A673 (cell line): Measurements from ENCODE around the gene CAMK2A. TPM values are rescaled to one million over a fixed set of nuclear protein-coding genes. Genes with fewer than 3 reads are reported as not detected.

Experiments used
- BruUV-seq: library from RNA; stranded (reverse); fragments of 400-500 nt; replicated peaks from 2 replicates; lab custom pipeline; 2021; lab: Mats Ljungman, UMichigan
- CTCF ChIA-PET: fragments of 300-600 bp; sonication (Branson Sonifier 250); formaldehyde crosslinking; loops from one replicate; lab custom pipeline; 2022; ENCODE audit warnings: antibody characterized with exemption; lab: Charles Lee
- POLR2A ChIA-PET: fragments of 300-600 bp; sonication (Branson Sonifier 250); formaldehyde crosslinking; loops from one replicate; lab custom pipeline; 2022; ENCODE audit warnings: antibody characterized with exemption; ENCODE audit not compliant: low non-redundant PET; lab: Charles Lee
- DNase-seq: peaks from one replicate; pipeline ENCODE4 v3.0.0-alpha.2; 2015; ENCODE audit warnings: low spot score
- H3K27ac ChIP-seq: fragments of 200-600 bp; sonication (generic); 2 replicates; pipeline ENCODE4 v1.5.1; 2016; ENCODE audit warnings: mixed run types, low read depth, mild to moderate bottlenecking, mixed read lengths, antibody characterized with exemption, low read length; ENCODE audit not compliant: poor library complexity, severe bottlenecking
- H3K27me3 ChIP-seq: fragments of 200-600 bp; sonication (generic); replicated peaks from 2 replicates; pipeline ENCODE4 v1.6.1; 2017; ENCODE audit warnings: mixed run types, low read depth, mild to moderate bottlenecking, mixed read lengths, antibody characterized with exemption, low read length; ENCODE audit not compliant: insufficient read depth, poor library complexity
- H3K36me3 ChIP-seq: fragments of 200-600 bp; sonication (generic); 2 replicates; pipeline ENCODE4 v1.6.1; 2016; ENCODE audit warnings: mixed run types, mild to moderate bottlenecking, mixed read lengths, antibody characterized with exemption, low read length; ENCODE audit not compliant: insufficient read depth, poor library complexity, severe bottlenecking
- H3K4me1 ChIP-seq: fragments of 200-600 bp; sonication (generic); 2 replicates; pipeline ENCODE4 v1.6.1; 2017; ENCODE audit warnings: mixed run types, mild to moderate bottlenecking, mixed read lengths, antibody characterized with exemption, low read length; ENCODE audit not compliant: insufficient read depth, poor library complexity, severe bottlenecking
- H3K4me3 ChIP-seq: fragments of 200-600 bp; sonication (generic); 2 replicates; pipeline ENCODE4 v1.5.1; 2016; ENCODE audit warnings: low read depth, mixed run types, mild to moderate bottlenecking, mixed read lengths, low read length; ENCODE audit not compliant: poor library complexity, severe bottlenecking
- H3K9me3 ChIP-seq: fragments of 200-600 bp; sonication (generic); 2 replicates; pipeline ENCODE4 v1.6.1; 2016; ENCODE audit warnings: mixed run types, low read depth, mild to moderate bottlenecking, mixed read lengths, antibody characterized with exemption, low read length; ENCODE audit not compliant: poor library complexity, severe bottlenecking
- EZH2 ChIP-seq: fragments of 200-600 bp; sonication (generic); IDR thresholded peaks from 2 replicates; pipeline ENCODE4 v1.6.1; 2017; ENCODE audit warnings: borderline replicate concordance, low read depth, mild to moderate bottlenecking, mixed read lengths, antibody characterized with exemption, low read length; ENCODE audit not compliant: poor library complexity, severe bottlenecking
- intact Hi-C: fragments of 100-400 bp; cut with micrococcal nuclease; formaldehyde crosslinking; loops from one replicate; pipeline ENCODE4 v1.10.0; 2022; ENCODE audit not compliant: unreplicated experiment
- total RNA-seq: library from RNA; stranded (reverse); gene quantifications from 2 replicates; pipeline ENCODE4 v1.2.3, GENCODE V29; 2021
- TF ChIP-seq, protein P1 (sequence below): fragments of 300-800, 200-600 bp; sonication (generic); conservative IDR thresholded peaks from 2 replicates; pipeline ENCODE4 v1.5.1; 2017; ENCODE audit warnings: low read depth, mild to moderate bottlenecking, antibody characterized with exemption, low read length, moderate library complexity, mixed read lengths

Gene CAMK2A
- total RNA-seq, 1 experiment from 2014 or later = not detected

GRCh38 chr5:150312518-150312917 is 22.9 kb upstream of the CAMK2A start:
- ChIA-PET POLR2A (no interaction called here), CTCF (no interaction called here)

DNA sequence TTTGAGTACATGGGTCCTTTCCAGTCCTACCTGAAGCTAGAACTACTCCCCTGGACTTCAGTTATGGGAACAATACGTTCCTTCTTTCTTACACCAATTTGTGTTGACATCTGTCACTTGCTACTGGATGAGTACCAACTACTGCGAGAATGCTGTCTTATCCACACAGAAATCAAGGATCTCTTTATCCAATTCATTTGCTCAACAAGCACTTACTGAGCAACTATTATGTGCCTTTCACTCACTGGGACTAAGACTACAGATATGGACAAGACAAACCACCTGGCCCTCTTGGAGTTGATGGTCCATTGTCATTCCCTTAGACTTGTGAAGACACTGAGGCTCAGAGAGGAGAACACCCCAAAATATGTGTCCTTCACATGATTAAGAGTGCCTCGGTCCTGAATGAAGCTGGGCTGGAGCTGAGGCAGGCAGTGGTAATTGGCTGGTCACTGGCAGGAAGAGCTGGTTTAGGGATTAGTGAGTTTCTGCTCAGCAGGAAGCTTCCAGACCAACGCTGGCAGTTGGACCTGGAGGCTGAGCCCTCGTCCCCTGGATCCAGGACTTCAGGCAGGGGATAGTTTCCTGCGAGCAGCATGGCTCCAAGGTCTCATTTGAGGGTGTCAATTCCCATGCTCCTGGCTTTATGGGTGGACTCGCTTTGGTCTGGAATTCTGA is 21.6 kb upstream of the CAMK2A start:
- H3K4me1 ChIP-seq = no peaks in the 10 kb centered on the region
- TF ChIP-seq, protein P1, sequence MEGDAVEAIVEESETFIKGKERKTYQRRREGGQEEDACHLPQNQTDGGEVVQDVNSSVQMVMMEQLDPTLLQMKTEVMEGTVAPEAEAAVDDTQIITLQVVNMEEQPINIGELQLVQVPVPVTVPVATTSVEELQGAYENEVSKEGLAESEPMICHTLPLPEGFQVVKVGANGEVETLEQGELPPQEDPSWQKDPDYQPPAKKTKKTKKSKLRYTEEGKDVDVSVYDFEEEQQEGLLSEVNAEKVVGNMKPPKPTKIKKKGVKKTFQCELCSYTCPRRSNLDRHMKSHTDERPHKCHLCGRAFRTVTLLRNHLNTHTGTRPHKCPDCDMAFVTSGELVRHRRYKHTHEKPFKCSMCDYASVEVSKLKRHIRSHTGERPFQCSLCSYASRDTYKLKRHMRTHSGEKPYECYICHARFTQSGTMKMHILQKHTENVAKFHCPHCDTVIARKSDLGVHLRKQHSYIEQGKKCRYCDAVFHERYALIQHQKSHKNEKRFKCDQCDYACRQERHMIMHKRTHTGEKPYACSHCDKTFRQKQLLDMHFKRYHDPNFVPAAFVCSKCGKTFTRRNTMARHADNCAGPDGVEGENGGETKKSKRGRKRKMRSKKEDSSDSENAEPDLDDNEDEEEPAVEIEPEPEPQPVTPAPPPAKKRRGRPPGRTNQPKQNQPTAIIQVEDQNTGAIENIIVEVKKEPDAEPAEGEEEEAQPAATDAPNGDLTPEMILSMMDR = no peak
- TF ChIP-seq EZH2 = no peak
- BruUV-seq = no TSS peak
- no peak overlapping the region for H3K4me3 ChIP-seq
- DNase-seq = no peak
- ChIA-PET CTCF (no interaction called here), POLR2A (no interaction called here)
- H3K27ac ChIP-seq = no peak overlapping the region
- no peaks in the 10 kb centered on the region for H3K27me3 ChIP-seq
- no peaks in the 10 kb centered on the region for H3K36me3 ChIP-seq
- no peaks in the 10 kb centered on the region for H3K9me3 ChIP-seq
- intact Hi-C loops = no loop called here

More at GRCh38 chr5:150312518-150312917, 22.9 kb upstream of the CAMK2A start:
- Histone ChIP-seq H3K27ac (no peak overlapping the region), H3K9me3 (no peaks in the 10 kb centered on the region), H3K36me3 (no peaks in the 10 kb centered on the region), H3K4me3 (no peak overlapping the region), H3K4me1 (no peaks in the 10 kb centered on the region), H3K27me3 (no peaks in the 10 kb centered on the region)
- intact Hi-C loops = no loop called here
- TF ChIP-seq EZH2 = no peak
- TF ChIP-seq, protein P1 = no peak
- BruUV-seq = no TSS peak
- no peak for DNase-seq

GRCh38 chr5:150310246-150310645 is 20.7 kb upstream of the CAMK2A start:
- CTCF ChIA-PET = no interaction called here
- no peak for TF ChIP-seq EZH2
- TF ChIP-seq, protein P1 = no peak
- POLR2A ChIA-PET = no interaction called here
- Histone ChIP-seq H3K9me3 (no peaks in the 10 kb centered on the region), H3K27ac (no peak overlapping the region), H3K36me3 (no peaks in the 10 kb centered on the region), H3K4me3 (no peak overlapping the region), H3K4me1 (peaks cover 7% of the 10 kb centered on the region), H3K27me3 (no peaks in the 10 kb centered on the region)
- BruUV-seq = no TSS peak
- intact Hi-C loops = no loop called here
- DNase-seq = no peak
